ENCODE results near the gene ULBP1. TPM values are rescaled to one million over a fixed set of nuclear protein-coding genes. Genes with fewer than 3 reads are reported as not detected.
"Not testable (repeated sequence)": the region's sequence is repeated elsewhere in the genome, so short reads cannot be mapped to it uniquely, and the experiment has no call there.

Gene ULBP1
- polyA plus RNA-seq, 1 donor (not counting 4 experiments of a cell fraction or from before 2014, with no cell fraction given) = 2.2 TPM

DNA sequence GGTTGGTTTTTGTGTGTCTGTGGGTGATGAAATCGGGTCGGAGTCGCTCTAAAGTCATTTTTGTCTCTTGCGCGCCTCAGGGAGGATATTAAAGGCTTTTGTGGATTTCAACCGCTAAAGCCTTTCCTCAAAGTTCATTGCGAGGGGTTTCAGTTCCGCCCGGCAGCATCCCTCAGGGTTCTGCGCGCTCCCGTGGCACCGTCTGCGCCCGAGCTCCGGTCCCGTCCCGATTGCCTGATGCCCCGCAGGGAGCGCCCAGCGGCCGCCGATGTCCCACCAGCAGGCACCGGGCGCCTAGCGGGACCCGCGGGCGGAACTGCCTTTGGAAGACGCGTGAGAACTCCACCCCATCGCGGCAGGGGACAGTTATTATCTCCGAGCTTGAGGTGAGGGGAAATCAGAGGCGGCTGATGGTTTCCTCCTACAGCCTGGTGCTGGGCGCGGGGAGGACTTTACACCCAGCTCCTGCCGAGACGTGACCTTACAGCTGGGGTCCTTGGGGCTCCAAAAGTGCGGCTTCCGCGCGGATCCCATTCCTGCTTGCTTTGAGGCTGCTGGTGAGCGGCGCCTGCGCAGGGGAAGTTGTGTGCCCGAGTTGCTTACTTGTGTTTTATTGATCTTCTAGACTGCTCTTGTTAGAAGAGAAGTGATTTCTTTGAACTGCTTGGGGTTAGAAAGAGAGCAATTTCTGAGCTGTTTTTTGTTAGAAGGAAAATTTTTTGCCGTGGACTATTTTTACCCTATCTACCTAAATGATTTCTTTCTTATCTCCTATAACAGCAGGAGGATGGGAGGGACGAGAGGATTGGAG lies 27.1 kb downstream of the ULBP1 start:
- Histone ChIP-seq H3K4me1 (ENCODE audit: control insufficient read depth, extremely low read depth, insufficient read depth, low read length) (peaks cover 14% of the 10 kb centered on the region), H3K9me3 (ENCODE audit: control insufficient read depth, low read depth, low read length) (peaks cover 6% of the 10 kb centered on the region), H3K36me3 (ENCODE audit: control insufficient read depth in 2 of 2, extremely low read depth in 1 of 2, insufficient read depth in 2 of 2, low read length in 2 of 2) (no peaks in the 10 kb centered on the region), H3K79me2 (ENCODE audit: control insufficient read depth, insufficient read depth, low read length) (no peaks in the 10 kb centered on the region), H3K27ac (ENCODE audit: control insufficient read depth, insufficient read depth, low read length) (no peak overlapping the region), H3K9me1 (ENCODE audit: control insufficient read depth, extremely low read depth, insufficient read depth, low read length) (no peaks in the 10 kb centered on the region), H3K9ac (ENCODE audit: control insufficient read depth, extremely low read depth, insufficient read depth, low read length) (no peak overlapping the region), H4K20me1 (ENCODE audit: control insufficient read depth, extremely low read depth, insufficient read depth, low read length) (no peaks in the 10 kb centered on the region), H3K4me2 (ENCODE audit: control insufficient read depth, extremely low read depth, insufficient read depth, low read depth, low read length) (peak overlapping the region; percentile 83), H3K4me3 (ENCODE audit: control insufficient read depth in 2 of 3, extremely low read depth in 1 of 3, insufficient read depth in 2 of 3, low read depth in 1 of 3, low read length in 3 of 3) (peak overlapping the region; percentile 35 to 63 (median 54)), H2AFZ (ENCODE audit: control insufficient read depth, low read length) (peak overlapping the region; percentile 36), H3K27me3 (ENCODE audit: control insufficient read depth, extremely low read depth, insufficient read depth, low read length) (peaks cover 78% of the 10 kb centered on the region)
- DNase-seq (ENCODE audit: low read depth, low spot score) (no peak), FAIRE-seq (peak; percentile 34)
- TF ChIP-seq, protein P1, sequence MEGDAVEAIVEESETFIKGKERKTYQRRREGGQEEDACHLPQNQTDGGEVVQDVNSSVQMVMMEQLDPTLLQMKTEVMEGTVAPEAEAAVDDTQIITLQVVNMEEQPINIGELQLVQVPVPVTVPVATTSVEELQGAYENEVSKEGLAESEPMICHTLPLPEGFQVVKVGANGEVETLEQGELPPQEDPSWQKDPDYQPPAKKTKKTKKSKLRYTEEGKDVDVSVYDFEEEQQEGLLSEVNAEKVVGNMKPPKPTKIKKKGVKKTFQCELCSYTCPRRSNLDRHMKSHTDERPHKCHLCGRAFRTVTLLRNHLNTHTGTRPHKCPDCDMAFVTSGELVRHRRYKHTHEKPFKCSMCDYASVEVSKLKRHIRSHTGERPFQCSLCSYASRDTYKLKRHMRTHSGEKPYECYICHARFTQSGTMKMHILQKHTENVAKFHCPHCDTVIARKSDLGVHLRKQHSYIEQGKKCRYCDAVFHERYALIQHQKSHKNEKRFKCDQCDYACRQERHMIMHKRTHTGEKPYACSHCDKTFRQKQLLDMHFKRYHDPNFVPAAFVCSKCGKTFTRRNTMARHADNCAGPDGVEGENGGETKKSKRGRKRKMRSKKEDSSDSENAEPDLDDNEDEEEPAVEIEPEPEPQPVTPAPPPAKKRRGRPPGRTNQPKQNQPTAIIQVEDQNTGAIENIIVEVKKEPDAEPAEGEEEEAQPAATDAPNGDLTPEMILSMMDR (optimal IDR thresholded peaks at IDR 0.05 in 1 of 3, IDR thresholded peaks at IDR 0.05 in 1 of 3, conservative IDR thresholded peaks at IDR 0.05 in 1 of 3; ENCODE audit: extremely low read depth in 1 of 3, insufficient read depth in 2 of 3, low read length in 3 of 3) = no peak
- TF ChIP-seq EZH2 (IDR thresholded peaks at IDR 0.05; ENCODE audit: low read length) = peak; percentile 4
- dilution Hi-C loops (cut with MboI; ENCODE audit: extremely low pct_ligation_motif_present, low sequenced_read_pairs) = no loop called here

DNA sequence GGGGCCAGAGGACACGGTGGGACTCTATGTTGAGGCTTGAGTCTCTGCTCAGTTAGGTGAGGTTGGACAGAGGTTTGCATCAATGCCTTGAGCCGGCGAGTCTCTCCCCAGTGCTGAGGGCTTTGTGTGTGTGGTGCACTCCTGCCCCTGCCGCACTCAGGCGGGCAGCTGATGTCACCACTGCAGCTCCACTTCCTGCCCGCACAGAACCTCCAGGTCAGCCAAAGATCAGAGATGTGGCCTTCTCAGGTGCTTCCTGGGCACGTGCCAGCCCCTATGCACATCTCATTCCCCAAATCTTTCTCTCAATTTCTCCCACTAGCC lies 27.7 kb downstream of the ULBP1 start:
- H3K9ac ChIP-seq (ENCODE audit: control insufficient read depth, extremely low read depth, insufficient read depth, low read length); H4K20me1 ChIP-seq (ENCODE audit: control insufficient read depth, extremely low read depth, insufficient read depth, low read length); H3K9me1 ChIP-seq (ENCODE audit: control insufficient read depth, extremely low read depth, insufficient read depth, low read length); H2AFZ ChIP-seq (ENCODE audit: control insufficient read depth, low read length); DNase-seq (ENCODE audit: low read depth, low spot score); H3K27ac ChIP-seq (ENCODE audit: control insufficient read depth, insufficient read depth, low read length); H3K9me3 ChIP-seq (ENCODE audit: control insufficient read depth, low read depth, low read length); H3K4me3 ChIP-seq (ENCODE audit: control insufficient read depth in 2 of 3, extremely low read depth in 1 of 3, insufficient read depth in 2 of 3, low read depth in 1 of 3, low read length in 3 of 3); H3K79me2 ChIP-seq (ENCODE audit: control insufficient read depth, insufficient read depth, low read length); H3K36me3 ChIP-seq (ENCODE audit: control insufficient read depth in 2 of 2, extremely low read depth in 1 of 2, insufficient read depth in 2 of 2, low read length in 2 of 2); dilution Hi-C loops (cut with MboI; ENCODE audit: extremely low pct_ligation_motif_present, low sequenced_read_pairs): not testable (repeated sequence)
- peaks cover 14% of the 10 kb centered on the region for H3K4me1 ChIP-seq (ENCODE audit: control insufficient read depth, extremely low read depth, insufficient read depth, low read length)
- H3K4me2 ChIP-seq (ENCODE audit: control insufficient read depth, extremely low read depth, insufficient read depth, low read depth, low read length) = peak overlapping the region; percentile 83
- peak; percentile 39 for FAIRE-seq
- H3K27me3 ChIP-seq (ENCODE audit: control insufficient read depth, extremely low read depth, insufficient read depth, low read length) = peaks cover 76% of the 10 kb centered on the region

DNA sequence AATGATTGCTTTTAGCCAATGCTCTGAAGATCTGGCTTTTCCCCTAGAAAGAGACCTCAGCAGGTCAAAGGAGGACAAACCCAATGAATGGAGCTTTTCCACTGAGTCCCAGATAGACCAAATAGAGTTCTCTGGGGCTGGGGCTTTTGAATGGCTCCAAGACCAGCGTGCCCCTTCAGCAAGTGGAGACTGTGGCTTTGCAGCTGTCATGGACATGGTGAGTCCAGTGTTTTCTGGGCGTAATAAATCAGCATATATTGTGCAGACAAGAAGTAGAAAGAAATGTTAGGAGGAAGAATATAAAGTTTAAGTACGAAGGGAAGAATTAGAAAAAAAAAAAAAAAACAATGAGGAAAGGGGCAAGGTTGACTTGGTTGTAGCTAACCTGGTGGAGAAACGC lies 28.1 kb downstream of the ULBP1 start:
- FAIRE-seq (no peak), DNase-seq (ENCODE audit: low read depth, low spot score) (no peak)
- Histone ChIP-seq H3K79me2 (ENCODE audit: control insufficient read depth, insufficient read depth, low read length) (no peaks in the 10 kb centered on the region), H3K4me3 (ENCODE audit: control insufficient read depth in 2 of 3, extremely low read depth in 1 of 3, insufficient read depth in 2 of 3, low read depth in 1 of 3, low read length in 3 of 3) (no peak overlapping the region), H3K27me3 (ENCODE audit: control insufficient read depth, extremely low read depth, insufficient read depth, low read length) (peaks cover 74% of the 10 kb centered on the region), H3K9me1 (ENCODE audit: control insufficient read depth, extremely low read depth, insufficient read depth, low read length) (no peaks in the 10 kb centered on the region), H3K4me2 (ENCODE audit: control insufficient read depth, extremely low read depth, insufficient read depth, low read depth, low read length) (no peak overlapping the region), H4K20me1 (ENCODE audit: control insufficient read depth, extremely low read depth, insufficient read depth, low read length) (no peaks in the 10 kb centered on the region), H2AFZ (ENCODE audit: control insufficient read depth, low read length) (no peak overlapping the region), H3K9ac (ENCODE audit: control insufficient read depth, extremely low read depth, insufficient read depth, low read length) (no peak overlapping the region), H3K4me1 (ENCODE audit: control insufficient read depth, extremely low read depth, insufficient read depth, low read length) (peaks cover 14% of the 10 kb centered on the region), H3K36me3 (ENCODE audit: control insufficient read depth in 2 of 2, extremely low read depth in 1 of 2, insufficient read depth in 2 of 2, low read length in 2 of 2) (no peaks in the 10 kb centered on the region), H3K9me3 (ENCODE audit: control insufficient read depth, low read depth, low read length) (peaks cover 6% of the 10 kb centered on the region), H3K27ac (ENCODE audit: control insufficient read depth, insufficient read depth, low read length) (no peak overlapping the region)
- TF ChIP-seq EZH2 (IDR thresholded peaks at IDR 0.05; ENCODE audit: low read length) = no peak
- TF ChIP-seq, protein P1 (optimal IDR thresholded peaks at IDR 0.05 in 1 of 3, IDR thresholded peaks at IDR 0.05 in 1 of 3, conservative IDR thresholded peaks at IDR 0.05 in 1 of 3; ENCODE audit: extremely low read depth in 1 of 3, insufficient read depth in 2 of 3, low read length in 3 of 3) = no peak
- dilution Hi-C loops (cut with MboI; ENCODE audit: extremely low pct_ligation_motif_present, low sequenced_read_pairs) = no loop called here
